Tibial artery (tissue), 4 donors: Measurements from ENCODE around the gene VPS41.

Experiments
- DNase-seq, 2 donors: peaks; one replicate each; pipeline ENCODE4 v3.0.0-alpha.2; 2019
- H3K27ac ChIP-seq, 2 donors: fragments of 200-600 bp; sonication (generic) in 1 of 2; 1 replicate in 1 of 2; 2 replicates in 1 of 2; pipeline ENCODE4 v1.5.1; 2018 to 2019; ENCODE audit warnings: mild to moderate bottlenecking in 1 of 2
- H3K27me3 ChIP-seq, 2 donors: fragments of 200-600 bp; sonication (generic) in 1 of 2; one replicate each; pipeline versions ENCODE4 v1.5.1 to v1.6.0; 2016 to 2019
- H3K36me3 ChIP-seq, 3 donors: fragments of 200-600 bp; sonication (generic) in 2 of 3; one replicate each; pipeline ENCODE4 v1.5.1; 2016 to 2019; ENCODE audit warnings: mild to moderate bottlenecking in 2 of 3
- H3K4me1 ChIP-seq, 4 donors: fragments of 200-600 bp; sonication (generic) in 2 of 4; 1 replicate in 3 of 4; 2 replicates in 1 of 4; pipeline ENCODE4 v1.5.1; 2016 to 2019
- H3K4me3 ChIP-seq, 2 donors: fragments of 200-600 bp; sonication (generic) in 1 of 2; 1 replicate in 1 of 2; 2 replicates in 1 of 2; pipeline ENCODE4 v1.5.1; 2018 to 2019; ENCODE audit warnings: mild to moderate bottlenecking in 2 of 2
- H3K9me3 ChIP-seq, 3 donors: fragments of 200-600 bp; sonication (generic) in 1 of 3; one replicate each; pipeline ENCODE4 v1.5.1; 2016 to 2019
- intact Hi-C: fragments of 100-400 bp; cut with DNase I; formaldehyde crosslinking; loops from one replicate; pipeline ENCODE4 v1.15.0; 2023; ENCODE audit warnings: low total_unique reads
- TF ChIP-seq, protein P1 (sequence below), 2 experiments: fragments of 200-600 bp in 1 of 2; fragments of 450-650 bp in 1 of 2; IDR thresholded peaks; one replicate each; pipeline ENCODE4 v1.5.1; 2017 to 2019; ENCODE audit warnings: antibody characterized with exemption in 2 of 2, mild to moderate bottlenecking in 1 of 2, moderate library complexity in 1 of 2

The VPS41 gene

DNA sequence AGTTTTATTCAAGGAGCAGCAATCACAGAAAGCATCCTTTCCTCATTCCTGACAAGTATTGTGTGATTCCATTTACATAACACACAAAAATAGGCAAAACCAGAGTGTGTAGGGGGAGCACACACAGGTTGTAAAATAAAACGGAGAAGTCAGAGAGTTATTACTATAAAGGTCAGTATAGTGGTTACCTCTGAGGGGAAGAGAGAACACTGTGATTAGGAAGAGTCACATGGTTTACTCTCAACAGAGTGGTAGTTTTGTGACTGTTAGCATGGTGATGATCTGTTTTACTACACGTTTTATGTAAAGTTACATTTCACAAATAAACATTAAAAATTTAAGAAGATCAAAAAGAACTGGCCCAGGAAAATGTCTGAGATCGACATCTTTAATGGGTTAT lies 74.6 kb downstream of the VPS41 start:
- no peak overlapping the region for H3K4me3 ChIP-seq
- DNase-seq, result no peak
- intact Hi-C loops, result no loop called here
- no peaks in the 10 kb centered on the region for H3K36me3 ChIP-seq
- H3K27me3 ChIP-seq, result no peaks in the 10 kb centered on the region
- H3K4me1 ChIP-seq, result no peaks in the 10 kb centered on the region
- TF ChIP-seq, protein P1, sequence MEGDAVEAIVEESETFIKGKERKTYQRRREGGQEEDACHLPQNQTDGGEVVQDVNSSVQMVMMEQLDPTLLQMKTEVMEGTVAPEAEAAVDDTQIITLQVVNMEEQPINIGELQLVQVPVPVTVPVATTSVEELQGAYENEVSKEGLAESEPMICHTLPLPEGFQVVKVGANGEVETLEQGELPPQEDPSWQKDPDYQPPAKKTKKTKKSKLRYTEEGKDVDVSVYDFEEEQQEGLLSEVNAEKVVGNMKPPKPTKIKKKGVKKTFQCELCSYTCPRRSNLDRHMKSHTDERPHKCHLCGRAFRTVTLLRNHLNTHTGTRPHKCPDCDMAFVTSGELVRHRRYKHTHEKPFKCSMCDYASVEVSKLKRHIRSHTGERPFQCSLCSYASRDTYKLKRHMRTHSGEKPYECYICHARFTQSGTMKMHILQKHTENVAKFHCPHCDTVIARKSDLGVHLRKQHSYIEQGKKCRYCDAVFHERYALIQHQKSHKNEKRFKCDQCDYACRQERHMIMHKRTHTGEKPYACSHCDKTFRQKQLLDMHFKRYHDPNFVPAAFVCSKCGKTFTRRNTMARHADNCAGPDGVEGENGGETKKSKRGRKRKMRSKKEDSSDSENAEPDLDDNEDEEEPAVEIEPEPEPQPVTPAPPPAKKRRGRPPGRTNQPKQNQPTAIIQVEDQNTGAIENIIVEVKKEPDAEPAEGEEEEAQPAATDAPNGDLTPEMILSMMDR (IDR thresholded peaks at IDR 0.05), result no peak
- no peak overlapping the region for H3K27ac ChIP-seq
- H3K9me3 ChIP-seq, result no peaks in the 10 kb centered on the region

DNA sequence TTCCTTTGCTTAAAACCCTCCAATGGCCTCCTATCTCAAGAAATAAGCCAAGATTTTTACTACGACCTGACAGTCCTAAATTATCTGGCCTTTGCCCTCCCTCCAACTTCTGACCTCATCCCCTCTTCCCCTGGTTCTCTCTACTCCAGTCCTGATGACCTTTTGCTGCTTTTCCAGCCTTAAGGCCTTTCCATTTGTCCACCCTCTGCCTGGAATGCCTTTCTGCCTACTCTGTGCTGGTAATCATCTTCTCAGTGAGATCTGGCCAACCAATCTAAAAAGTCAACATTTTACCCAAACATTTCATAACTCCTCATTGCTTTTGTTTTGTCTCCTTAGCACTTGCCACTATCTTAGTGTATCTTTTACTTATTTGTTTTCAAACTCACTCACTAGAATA lies 75.7 kb downstream of the VPS41 start:
- intact Hi-C loops, result no loop called here

DNA sequence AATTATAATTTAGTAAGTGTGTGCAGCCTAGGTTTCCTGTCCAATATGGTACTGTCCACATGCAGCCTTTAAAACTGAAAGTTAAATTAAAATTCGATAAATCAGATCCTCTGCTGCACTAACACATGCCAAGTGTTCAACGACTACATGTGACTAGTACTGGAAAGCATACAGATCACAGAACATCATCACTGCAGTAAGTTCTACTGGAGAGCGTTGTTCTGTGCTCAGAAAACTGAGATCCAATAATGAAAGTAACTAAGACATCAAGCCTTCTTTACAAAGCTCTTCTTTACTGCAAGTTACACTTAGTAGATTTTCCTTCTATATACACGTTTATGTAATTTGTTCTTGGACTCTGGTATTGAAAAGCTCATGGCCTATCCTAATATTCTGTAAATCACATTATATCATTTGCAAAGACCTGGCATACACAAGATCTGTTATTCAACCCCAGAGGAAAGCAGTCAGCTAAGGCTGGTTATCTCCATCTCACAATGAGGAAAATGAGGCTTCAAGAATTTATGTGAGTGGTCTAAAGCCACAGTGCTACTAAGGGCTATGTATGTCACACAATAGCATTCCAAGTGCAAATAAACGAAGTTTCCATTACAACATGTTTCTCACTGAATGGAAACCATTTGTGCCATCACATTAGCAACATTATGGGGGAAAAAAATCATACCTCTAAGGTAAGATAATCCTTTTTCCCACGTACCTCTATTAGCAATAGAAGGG lies 77.6 kb downstream of the VPS41 start:
- no peaks in the 10 kb centered on the region for H3K27me3 ChIP-seq
- no peaks in the 10 kb centered on the region for H3K9me3 ChIP-seq
- peaks cover 0 to 6% (median 0%) of the 10 kb centered on the region in 4 donors for H3K4me1 ChIP-seq
- no peak overlapping the region for H3K27ac ChIP-seq
- no peaks in the 10 kb centered on the region for H3K36me3 ChIP-seq
- intact Hi-C loops, result no loop called here
- H3K4me3 ChIP-seq, result no peak overlapping the region
- DNase-seq, result no peak
- TF ChIP-seq, protein P1 (IDR thresholded peaks at IDR 0.05), result no peak

More for the DNA sequence above, 75.7 kb downstream of the VPS41 start:
- Histone ChIP-seq H3K4me1 (no peaks in the 10 kb centered on the region), H3K9me3 (no peaks in the 10 kb centered on the region), H3K27ac (no peak overlapping the region), H3K27me3 (no peaks in the 10 kb centered on the region), H3K4me3 (no peak overlapping the region), H3K36me3 (no peaks in the 10 kb centered on the region)
- DNase-seq, result no peak
- TF ChIP-seq, protein P1 (IDR thresholded peaks at IDR 0.05), result no peak

DNA sequence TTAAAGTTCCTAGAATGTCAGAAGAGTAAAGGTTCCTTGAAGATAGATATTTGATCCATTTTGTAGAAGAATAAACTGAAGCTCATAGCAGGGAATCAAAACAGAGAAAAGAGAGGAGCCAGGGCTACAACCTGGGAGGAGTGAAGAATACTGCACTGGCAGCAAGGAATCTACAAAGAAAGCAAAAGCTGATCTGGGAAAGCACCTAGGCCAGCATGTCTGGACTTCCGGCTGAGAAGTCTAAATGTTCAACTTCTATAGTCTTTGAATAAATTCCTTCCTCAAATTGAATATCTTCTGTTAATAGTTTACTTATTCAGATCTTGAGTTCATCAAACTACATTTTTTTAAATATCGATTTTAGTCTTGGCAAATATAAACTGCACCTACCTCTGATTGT lies 78.2 kb downstream of the VPS41 start:
- no peak overlapping the region for H3K27ac ChIP-seq
- TF ChIP-seq, protein P1 (IDR thresholded peaks at IDR 0.05), result no peak
- H3K36me3 ChIP-seq, result no peaks in the 10 kb centered on the region
- H3K9me3 ChIP-seq, result no peaks in the 10 kb centered on the region
- H3K4me1 ChIP-seq, result peaks cover 0 to 12% (median 2%) of the 10 kb centered on the region in 4 donors
- intact Hi-C loops, result no loop called here
- no peak for DNase-seq
- no peak overlapping the region for H3K4me3 ChIP-seq
- no peaks in the 10 kb centered on the region for H3K27me3 ChIP-seq

DNA sequence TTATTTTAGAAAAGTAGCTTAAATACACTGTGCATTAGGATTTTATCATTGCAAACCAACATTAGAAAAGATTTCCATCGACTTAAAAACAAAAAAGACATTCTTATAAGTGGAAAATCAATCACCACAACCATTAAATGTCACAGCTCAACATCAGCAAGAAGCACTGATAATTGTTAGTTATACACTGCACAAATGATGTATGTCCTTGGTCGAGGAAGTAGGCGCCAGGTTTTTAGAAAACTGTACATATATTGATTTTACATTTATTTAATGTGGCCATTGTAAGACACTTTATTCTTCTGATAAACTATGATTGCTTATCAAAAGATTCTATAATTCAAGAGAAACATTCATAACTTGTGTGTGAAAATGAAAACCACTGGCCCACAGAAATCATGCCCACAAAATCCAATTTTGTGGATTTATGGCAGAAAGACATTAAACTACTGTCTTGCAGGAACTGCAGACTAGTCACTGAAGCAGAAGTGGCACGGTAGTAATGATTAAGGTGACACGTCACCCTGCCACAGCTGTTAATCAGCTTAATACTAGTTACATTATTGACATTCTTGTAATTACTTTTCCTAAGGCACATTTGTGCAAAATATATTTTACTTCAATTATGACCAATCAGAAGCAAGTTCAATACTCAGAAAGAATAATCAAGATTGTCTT lies 79.4 kb downstream of the VPS41 start:
- intact Hi-C loops, result no loop called here
- no peak for DNase-seq
- Histone ChIP-seq H3K27ac (no peak overlapping the region), H3K36me3 (no peaks in the 10 kb centered on the region), H3K27me3 (no peaks in the 10 kb centered on the region), H3K9me3 (no peaks in the 10 kb centered on the region), H3K4me1 (peaks cover 0 to 20% (median 5%) of the 10 kb centered on the region in 4 donors), H3K4me3 (no peak overlapping the region)
- TF ChIP-seq, protein P1 (IDR thresholded peaks at IDR 0.05), result no peak
